Measurements from ENCODE around the gene UROD. TPM values are rescaled to one million over a fixed set of nuclear protein-coding genes. Genes with fewer than 3 reads are reported as not detected.

Gene UROD
- total RNA-seq, 1 experiment from 2014 or later, result 118 TPM

DNA sequence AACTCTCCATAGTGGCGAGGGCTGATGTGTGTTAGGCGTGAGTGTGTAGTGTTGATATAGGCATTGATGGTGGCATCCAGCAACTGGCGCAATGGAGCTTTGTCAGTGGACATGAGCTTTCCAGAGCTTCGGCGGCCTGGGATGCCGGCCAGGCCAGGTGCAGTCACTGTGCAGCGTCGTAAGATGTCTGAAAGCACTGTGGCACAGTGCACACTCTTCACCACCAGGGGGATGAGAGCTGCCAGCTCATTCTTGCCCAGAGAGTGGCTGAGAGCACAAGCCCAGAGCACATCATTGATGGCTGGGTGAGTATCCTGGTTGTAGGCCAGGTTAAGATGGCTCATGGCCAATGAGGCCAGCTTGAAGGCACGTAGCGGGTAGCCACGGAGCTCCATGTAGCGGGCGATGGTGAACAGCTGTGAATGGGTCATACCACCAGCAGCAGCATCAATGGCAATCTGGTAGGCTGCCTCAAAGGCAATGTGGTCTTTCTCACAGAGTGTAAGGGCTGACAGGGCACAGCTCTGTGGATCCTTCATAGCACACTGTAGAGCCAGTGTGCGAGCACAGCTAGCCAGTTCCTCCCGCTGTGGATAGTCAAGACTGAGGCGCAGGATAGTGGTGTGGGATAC is 6.7 kb downstream of the UROD start:
- DNase-seq (ENCODE audit: low spot score) (peak; percentile 78), ATAC-seq (peak; percentile 95)
- no peak overlapping the region for H3K4me3 Mint-ChIP-seq
- CTCF ChIA-PET, result interaction anchor here (0.7 to 13.0 kb wide), 27 partner anchors 10 to 602 kb away, joined by 3 to 317 read pairs (median 4); partner anchors contain the start of genes CCDC163, HPDL, MMACHC and MUTYH
- H3K9me3 Mint-ChIP-seq, result peaks cover 10% of the 10 kb centered on the region; the same call in 1 of the 2 replicates
- POLR2A ChIA-PET, result interaction anchor here (1.1 kb wide), 1 partner anchor 285 kb away, joined by 4 read pairs; no protein-coding TSS in a partner anchor
- no peaks in the 10 kb centered on the region; the same call in 1 of the 2 replicates for H3K27me3 Mint-ChIP-seq (ENCODE audit: low read depth)
- no peak overlapping the region for H3K27ac Mint-ChIP-seq
- TF ChIP-seq ZNF121 (CRISPR knock-in tag; IDR thresholded peaks at IDR 0.05) (0 out of 2 replicates have a peak, but pooled peaks have one; percentile 36), MYBL2 (CRISPR knock-in tag; IDR thresholded peaks at IDR 0.05) (no peak), GABPB1 (CRISPR knock-in tag; IDR thresholded peaks at IDR 0.05) (0 out of 2 replicates have a peak, but pooled peaks have one; percentile 20), JAZF1 (CRISPR knock-in tag; IDR thresholded peaks at IDR 0.05) (no peak), CREM (CRISPR knock-in tag; IDR thresholded peaks at IDR 0.05) (no peak), ETV6 (CRISPR knock-in tag; IDR thresholded peaks at IDR 0.05) (0 out of 2 replicates have a peak, but pooled peaks have one; percentile 44)
- TF ChIP-seq, protein P1, sequence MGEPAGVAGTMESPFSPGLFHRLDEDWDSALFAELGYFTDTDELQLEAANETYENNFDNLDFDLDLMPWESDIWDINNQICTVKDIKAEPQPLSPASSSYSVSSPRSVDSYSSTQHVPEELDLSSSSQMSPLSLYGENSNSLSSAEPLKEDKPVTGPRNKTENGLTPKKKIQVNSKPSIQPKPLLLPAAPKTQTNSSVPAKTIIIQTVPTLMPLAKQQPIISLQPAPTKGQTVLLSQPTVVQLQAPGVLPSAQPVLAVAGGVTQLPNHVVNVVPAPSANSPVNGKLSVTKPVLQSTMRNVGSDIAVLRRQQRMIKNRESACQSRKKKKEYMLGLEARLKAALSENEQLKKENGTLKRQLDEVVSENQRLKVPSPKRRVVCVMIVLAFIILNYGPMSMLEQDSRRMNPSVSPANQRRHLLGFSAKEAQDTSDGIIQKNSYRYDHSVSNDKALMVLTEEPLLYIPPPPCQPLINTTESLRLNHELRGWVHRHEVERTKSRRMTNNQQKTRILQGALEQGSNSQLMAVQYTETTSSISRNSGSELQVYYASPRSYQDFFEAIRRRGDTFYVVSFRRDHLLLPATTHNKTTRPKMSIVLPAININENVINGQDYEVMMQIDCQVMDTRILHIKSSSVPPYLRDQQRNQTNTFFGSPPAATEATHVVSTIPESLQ (CRISPR knock-in tag; IDR thresholded peaks at IDR 0.05), result no peak
- TF ChIP-seq, protein P2, sequence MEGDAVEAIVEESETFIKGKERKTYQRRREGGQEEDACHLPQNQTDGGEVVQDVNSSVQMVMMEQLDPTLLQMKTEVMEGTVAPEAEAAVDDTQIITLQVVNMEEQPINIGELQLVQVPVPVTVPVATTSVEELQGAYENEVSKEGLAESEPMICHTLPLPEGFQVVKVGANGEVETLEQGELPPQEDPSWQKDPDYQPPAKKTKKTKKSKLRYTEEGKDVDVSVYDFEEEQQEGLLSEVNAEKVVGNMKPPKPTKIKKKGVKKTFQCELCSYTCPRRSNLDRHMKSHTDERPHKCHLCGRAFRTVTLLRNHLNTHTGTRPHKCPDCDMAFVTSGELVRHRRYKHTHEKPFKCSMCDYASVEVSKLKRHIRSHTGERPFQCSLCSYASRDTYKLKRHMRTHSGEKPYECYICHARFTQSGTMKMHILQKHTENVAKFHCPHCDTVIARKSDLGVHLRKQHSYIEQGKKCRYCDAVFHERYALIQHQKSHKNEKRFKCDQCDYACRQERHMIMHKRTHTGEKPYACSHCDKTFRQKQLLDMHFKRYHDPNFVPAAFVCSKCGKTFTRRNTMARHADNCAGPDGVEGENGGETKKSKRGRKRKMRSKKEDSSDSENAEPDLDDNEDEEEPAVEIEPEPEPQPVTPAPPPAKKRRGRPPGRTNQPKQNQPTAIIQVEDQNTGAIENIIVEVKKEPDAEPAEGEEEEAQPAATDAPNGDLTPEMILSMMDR (IDR thresholded peaks at IDR 0.05), result peak; percentile 72
- peaks cover 2% of the 10 kb centered on the region for H3K36me3 Mint-ChIP-seq
- H3K4me1 Mint-ChIP-seq, result peaks cover 3% of the 10 kb centered on the region

DNA sequence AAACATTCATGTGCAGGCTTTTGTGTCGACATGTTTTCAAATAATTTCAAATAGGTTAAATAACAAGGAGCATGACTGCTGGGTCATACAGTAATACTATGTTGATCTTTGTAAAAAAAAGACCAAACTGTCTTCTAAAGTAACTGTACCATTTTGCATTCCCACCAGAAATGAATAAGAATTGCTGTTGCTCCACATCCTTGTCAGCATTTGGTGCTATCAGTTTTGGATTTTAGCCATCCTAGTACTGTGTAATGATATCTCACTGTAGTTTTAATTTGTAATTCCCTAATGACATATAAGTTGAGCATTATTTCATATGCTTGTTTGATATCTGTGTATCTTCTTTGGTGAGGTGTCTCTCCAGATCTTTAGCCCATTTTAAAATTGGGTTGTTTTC is 11.6 kb downstream of the UROD start:
- ChIA-PET POLR2A (no interaction called here), CTCF (no interaction called here)
- ATAC-seq, result no peak
- Mint-ChIP-seq H3K36me3 (no peaks in the 10 kb centered on the region), H3K4me1 (no peaks in the 10 kb centered on the region), H3K27ac (no peak overlapping the region), H3K4me3 (no peak overlapping the region), H3K27me3 (ENCODE audit: low read depth) (no peaks in the 10 kb centered on the region; the same call in 1 of the 2 replicates), H3K9me3 (peaks cover 13% of the 10 kb centered on the region; the same call in 1 of the 2 replicates)
- TF ChIP-seq, protein P3, sequence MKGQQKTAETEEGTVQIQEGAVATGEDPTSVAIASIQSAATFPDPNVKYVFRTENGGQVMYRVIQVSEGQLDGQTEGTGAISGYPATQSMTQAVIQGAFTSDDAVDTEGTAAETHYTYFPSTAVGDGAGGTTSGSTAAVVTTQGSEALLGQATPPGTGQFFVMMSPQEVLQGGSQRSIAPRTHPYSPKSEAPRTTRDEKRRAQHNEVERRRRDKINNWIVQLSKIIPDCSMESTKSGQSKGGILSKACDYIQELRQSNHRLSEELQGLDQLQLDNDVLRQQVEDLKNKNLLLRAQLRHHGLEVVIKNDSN (CRISPR knock-in tag; IDR thresholded peaks at IDR 0.05), result no peak
- TF ChIP-seq TP53 (CRISPR knock-in tag; IDR thresholded peaks at IDR 0.05), result no peak
- TF ChIP-seq, protein P4, sequence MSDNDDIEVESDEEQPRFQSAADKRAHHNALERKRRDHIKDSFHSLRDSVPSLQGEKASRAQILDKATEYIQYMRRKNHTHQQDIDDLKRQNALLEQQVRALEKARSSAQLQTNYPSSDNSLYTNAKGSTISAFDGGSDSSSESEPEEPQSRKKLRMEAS (CRISPR knock-in tag; IDR thresholded peaks at IDR 0.05), result no peak
- no peak for DNase-seq (ENCODE audit: low spot score)

DNA sequence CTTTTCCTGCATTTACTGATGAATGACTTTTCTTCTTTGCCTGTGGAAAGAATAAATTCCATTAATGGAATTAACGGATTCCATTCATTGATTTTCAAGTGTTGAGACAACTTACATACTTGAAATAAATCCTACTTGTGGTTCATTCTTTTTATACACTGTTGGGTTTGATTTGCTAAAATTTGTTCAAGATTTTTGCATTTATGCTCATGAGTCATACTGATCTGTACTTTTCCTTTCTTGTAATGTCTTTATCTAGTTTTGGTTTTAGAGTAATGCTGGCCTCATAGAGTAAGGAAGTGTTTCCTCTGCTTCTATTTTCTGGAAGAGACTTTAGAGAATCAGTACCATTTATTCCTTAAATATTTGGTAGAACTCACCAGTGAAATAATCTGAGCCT is 14.4 kb downstream of the UROD start:
- no peaks in the 10 kb centered on the region for H3K4me1 Mint-ChIP-seq
- ChIA-PET POLR2A (no interaction called here), CTCF (interaction anchor here (0.6 kb wide), 1 partner anchor 26 kb away, joined by 3 read pairs; no protein-coding TSS in a partner anchor)
- peaks cover 13% of the 10 kb centered on the region; the same call in 1 of the 2 replicates for H3K9me3 Mint-ChIP-seq
- H3K4me3 Mint-ChIP-seq, result no peak overlapping the region
- ATAC-seq (no peak), DNase-seq (ENCODE audit: low spot score) (no peak)
- H3K27ac Mint-ChIP-seq, result no peak overlapping the region
- no peaks in the 10 kb centered on the region; the same call in 1 of the 2 replicates for H3K27me3 Mint-ChIP-seq (ENCODE audit: low read depth)
- H3K36me3 Mint-ChIP-seq, result no peaks in the 10 kb centered on the region
- TF ChIP-seq ZNF219 (CRISPR knock-in tag; IDR thresholded peaks at IDR 0.05; ENCODE audit: borderline replicate concordance) (no peak), OVOL2 (CRISPR knock-in tag; IDR thresholded peaks at IDR 0.05; ENCODE audit: borderline replicate concordance) (no peak), GTF2I (CRISPR knock-in tag; conservative IDR thresholded peaks at IDR 0.05) (no peak), ETV6 (CRISPR knock-in tag; IDR thresholded peaks at IDR 0.05) (no peak), CREB1 (CRISPR knock-in tag; IDR thresholded peaks at IDR 0.05) (no peak), CREM (CRISPR knock-in tag; IDR thresholded peaks at IDR 0.05) (no peak), ZNF138 (CRISPR knock-in tag; conservative IDR thresholded peaks at IDR 0.05) (no peak), ZBTB21 (CRISPR knock-in tag; IDR thresholded peaks at IDR 0.05; ENCODE audit: borderline replicate concordance) (no peak)
- TF ChIP-seq, protein P5, sequence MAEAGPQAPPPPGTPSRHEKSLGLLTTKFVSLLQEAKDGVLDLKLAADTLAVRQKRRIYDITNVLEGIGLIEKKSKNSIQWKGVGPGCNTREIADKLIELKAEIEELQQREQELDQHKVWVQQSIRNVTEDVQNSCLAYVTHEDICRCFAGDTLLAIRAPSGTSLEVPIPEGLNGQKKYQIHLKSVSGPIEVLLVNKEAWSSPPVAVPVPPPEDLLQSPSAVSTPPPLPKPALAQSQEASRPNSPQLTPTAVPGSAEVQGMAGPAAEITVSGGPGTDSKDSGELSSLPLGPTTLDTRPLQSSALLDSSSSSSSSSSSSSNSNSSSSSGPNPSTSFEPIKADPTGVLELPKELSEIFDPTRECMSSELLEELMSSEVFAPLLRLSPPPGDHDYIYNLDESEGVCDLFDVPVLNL (CRISPR knock-in tag; IDR thresholded peaks at IDR 0.05; ENCODE audit: borderline replicate concordance, low read depth), result no peak
- TF ChIP-seq, protein P2 (IDR thresholded peaks at IDR 0.05), result no peak
